ENCODE results near the gene SNCB. TPM values are rescaled to one million over a fixed set of nuclear protein-coding genes. Genes with fewer than 3 reads are reported as not detected.

SNCB gene
- total RNA-seq, 1 experiment from 2014 or later: not detected

- intact Hi-C loops (cut with micrococcal nuclease; ENCODE audit: unreplicated experiment): no loop called here
- DNase-seq: no peak
- no peak for TF ChIP-seq CTCF (IDR thresholded peaks at IDR 0.05; ENCODE audit: unreplicated experiment)
- Mint-ChIP-seq H3K4me1 (ENCODE audit: low read depth, unreplicated experiment) (no peaks in the 10 kb centered on the region), H3K9me3 (ENCODE audit: low read depth, unreplicated experiment) (peaks cover 5% of the 10 kb centered on the region), H3K27me3 (ENCODE audit: unreplicated experiment) (no peaks in the 10 kb centered on the region), H3K36me3 (ENCODE audit: insufficient read depth, unreplicated experiment) (no peaks in the 10 kb centered on the region), H3K27ac (ENCODE audit: unreplicated experiment) (no peak overlapping the region), H3K4me3 (ENCODE audit: low read depth, unreplicated experiment) (no peak overlapping the region)
- BruUV-seq (replicated peaks): no TSS peak
- CTCF ChIA-PET: interaction anchor here (0.6 kb wide), 1 partner anchor 192 kb away, joined by 4 read pairs; no protein-coding TSS in a partner anchor
Observed at GRCh38 chr5:176589039-176589769, 41.1 kb downstream of the SNCB start.

DNA sequence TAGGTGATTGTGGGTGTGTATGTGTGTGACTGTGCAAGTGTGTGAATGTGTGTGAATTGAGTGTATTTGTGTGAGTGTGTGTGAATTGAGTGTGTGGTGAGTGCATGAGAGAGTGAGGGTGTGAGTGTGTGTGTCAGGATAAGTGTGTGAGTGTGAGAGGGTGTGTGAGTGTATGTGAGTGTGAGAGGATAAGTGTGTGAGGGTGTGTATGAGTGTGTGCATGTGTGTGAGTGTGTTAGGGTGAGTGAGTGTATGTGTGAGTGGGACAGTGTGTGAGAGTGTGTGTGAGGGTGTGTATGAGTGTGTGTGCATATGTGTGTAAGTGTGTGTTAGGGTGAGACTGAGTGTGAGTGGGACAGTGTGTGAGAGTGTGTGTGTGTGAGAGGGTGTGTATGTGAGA lies 42.0 kb downstream of the SNCB start:
- intact Hi-C loops (cut with micrococcal nuclease; ENCODE audit: unreplicated experiment): no loop called here
- DNase-seq: no peak
- CTCF ChIA-PET: no interaction called here
- Mint-ChIP-seq H3K9me3 (ENCODE audit: low read depth, unreplicated experiment) (peaks cover 5% of the 10 kb centered on the region), H3K4me1 (ENCODE audit: low read depth, unreplicated experiment) (no peaks in the 10 kb centered on the region), H3K27me3 (ENCODE audit: unreplicated experiment) (no peaks in the 10 kb centered on the region), H3K36me3 (ENCODE audit: insufficient read depth, unreplicated experiment) (no peaks in the 10 kb centered on the region), H3K27ac (ENCODE audit: unreplicated experiment) (no peak overlapping the region), H3K4me3 (ENCODE audit: low read depth, unreplicated experiment) (no peak overlapping the region)
- BruUV-seq (replicated peaks): no TSS peak
- no peak for TF ChIP-seq CTCF (IDR thresholded peaks at IDR 0.05; ENCODE audit: unreplicated experiment)

GRCh38 chr5:176587398-176587797 lies 42.9 kb downstream of the SNCB start:
- CTCF ChIA-PET: interaction anchor here (0.6 to 1.1 kb wide), 2 partner anchors 60 to 351 kb away, joined by 3 to 4 read pairs; partner anchors contain the start of gene TSPAN17
- H3K27ac Mint-ChIP-seq (ENCODE audit: unreplicated experiment): no peak overlapping the region
- H3K4me1 Mint-ChIP-seq (ENCODE audit: low read depth, unreplicated experiment): no peaks in the 10 kb centered on the region
- H3K9me3 Mint-ChIP-seq (ENCODE audit: low read depth, unreplicated experiment): peaks cover 5% of the 10 kb centered on the region
- no peaks in the 10 kb centered on the region for H3K36me3 Mint-ChIP-seq (ENCODE audit: insufficient read depth, unreplicated experiment)
- DNase-seq: no peak
- H3K27me3 Mint-ChIP-seq (ENCODE audit: unreplicated experiment): no peaks in the 10 kb centered on the region
- TF ChIP-seq CTCF (IDR thresholded peaks at IDR 0.05; ENCODE audit: unreplicated experiment): no peak
- no TSS peak for BruUV-seq (replicated peaks)
- intact Hi-C loops (cut with micrococcal nuclease; ENCODE audit: unreplicated experiment): no loop called here
- H3K4me3 Mint-ChIP-seq (ENCODE audit: low read depth, unreplicated experiment): no peak overlapping the region

DNA sequence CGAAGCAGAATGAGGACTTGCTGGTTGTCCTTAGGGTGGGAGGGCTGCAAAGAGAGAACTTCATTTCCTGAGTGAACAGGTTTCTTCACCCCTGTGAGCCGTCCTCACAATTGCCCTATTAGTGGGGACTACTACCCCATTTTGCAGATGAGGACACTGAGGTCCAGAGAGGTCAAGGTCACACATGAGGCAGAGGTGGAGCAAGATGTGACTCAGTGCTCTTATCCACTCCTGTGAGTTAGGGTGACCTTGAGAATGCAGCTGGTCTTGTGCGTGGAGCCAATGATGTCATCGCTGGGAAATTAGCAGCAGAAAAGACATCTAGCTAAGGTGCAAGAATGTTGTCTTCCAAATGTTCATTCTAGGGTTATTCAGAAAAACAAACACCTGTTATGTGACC lies 47.3 kb downstream of the SNCB start:
- BruUV-seq (replicated peaks): no TSS peak
- TF ChIP-seq CTCF (IDR thresholded peaks at IDR 0.05; ENCODE audit: unreplicated experiment): no peak
- Mint-ChIP-seq H3K27ac (ENCODE audit: unreplicated experiment) (no peak overlapping the region), H3K4me1 (ENCODE audit: low read depth, unreplicated experiment) (no peaks in the 10 kb centered on the region), H3K27me3 (ENCODE audit: unreplicated experiment) (no peaks in the 10 kb centered on the region), H3K4me3 (ENCODE audit: low read depth, unreplicated experiment) (no peak overlapping the region), H3K36me3 (ENCODE audit: insufficient read depth, unreplicated experiment) (no peaks in the 10 kb centered on the region), H3K9me3 (ENCODE audit: low read depth, unreplicated experiment) (peaks cover 2% of the 10 kb centered on the region)
- no peak for DNase-seq
- CTCF ChIA-PET: interaction anchor here (0.6 kb wide), 1 partner anchor 13 kb away, joined by 3 read pairs; no protein-coding TSS in a partner anchor
- intact Hi-C loops (cut with micrococcal nuclease; ENCODE audit: unreplicated experiment): no loop called here

Measured in Calu3 (cell line).